B cell (primary cell): ENCODE results near the gene BATF2.

ENCODE experiments used
- EZH2 ChIP-seq: IDR thresholded peaks from 2 replicates; pipeline ENCODE4 v1.6.1; 2012; ENCODE audit warnings: borderline replicate concordance, low read depth, mild to moderate bottlenecking, moderate library complexity, low read length; ENCODE audit not compliant: insufficient read depth, poor library complexity, severe bottlenecking
- TF ChIP-seq, protein P1 (sequence below): fragments of 200-600 bp; IDR thresholded peaks from one replicate; pipeline ENCODE4 v1.8.0; 2022; ENCODE audit warnings: antibody characterized with exemption, mild to moderate bottlenecking

DNA sequence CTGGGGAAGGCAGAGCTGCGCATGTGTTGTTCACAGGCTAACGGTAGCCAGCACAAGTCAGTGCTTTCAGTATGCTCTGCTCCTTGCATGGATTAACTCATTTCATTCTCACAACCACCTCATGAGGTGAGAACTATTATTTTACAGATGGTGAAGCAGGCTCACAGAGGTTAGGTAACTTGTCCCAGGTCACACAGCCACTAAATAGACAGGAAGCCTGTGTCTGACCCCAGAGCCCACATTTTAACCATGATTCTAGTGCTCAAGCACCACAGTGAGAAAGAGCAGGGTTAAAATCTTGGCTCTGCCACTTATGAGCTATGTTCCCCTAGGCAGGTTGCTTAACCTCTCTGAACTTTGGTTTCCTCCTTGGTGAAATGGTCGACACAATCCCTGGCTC, 24.2 kb upstream of the BATF2 start:
- TF ChIP-seq, protein P1, sequence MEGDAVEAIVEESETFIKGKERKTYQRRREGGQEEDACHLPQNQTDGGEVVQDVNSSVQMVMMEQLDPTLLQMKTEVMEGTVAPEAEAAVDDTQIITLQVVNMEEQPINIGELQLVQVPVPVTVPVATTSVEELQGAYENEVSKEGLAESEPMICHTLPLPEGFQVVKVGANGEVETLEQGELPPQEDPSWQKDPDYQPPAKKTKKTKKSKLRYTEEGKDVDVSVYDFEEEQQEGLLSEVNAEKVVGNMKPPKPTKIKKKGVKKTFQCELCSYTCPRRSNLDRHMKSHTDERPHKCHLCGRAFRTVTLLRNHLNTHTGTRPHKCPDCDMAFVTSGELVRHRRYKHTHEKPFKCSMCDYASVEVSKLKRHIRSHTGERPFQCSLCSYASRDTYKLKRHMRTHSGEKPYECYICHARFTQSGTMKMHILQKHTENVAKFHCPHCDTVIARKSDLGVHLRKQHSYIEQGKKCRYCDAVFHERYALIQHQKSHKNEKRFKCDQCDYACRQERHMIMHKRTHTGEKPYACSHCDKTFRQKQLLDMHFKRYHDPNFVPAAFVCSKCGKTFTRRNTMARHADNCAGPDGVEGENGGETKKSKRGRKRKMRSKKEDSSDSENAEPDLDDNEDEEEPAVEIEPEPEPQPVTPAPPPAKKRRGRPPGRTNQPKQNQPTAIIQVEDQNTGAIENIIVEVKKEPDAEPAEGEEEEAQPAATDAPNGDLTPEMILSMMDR: no peak
- no peak for TF ChIP-seq EZH2
